Suprapubic skin (tissue), 4 donors: Measurements from ENCODE around the gene TSSC4. TPM values are rescaled to one million over a fixed set of nuclear protein-coding genes. Genes with fewer than 3 reads are reported as not detected.
A peak's percentile ranks its signal among the peaks of the same experiment; 100 is the strongest.

Source experiments
- DNase-seq, 2 donors: peaks; one replicate each; pipeline ENCODE4 v3.0.0-alpha.2; 2019; ENCODE audit warnings: low spot score in 2 of 2
- H3K27ac ChIP-seq: fragments of 200-600 bp; sonication (generic); one replicate; pipeline ENCODE4 v1.5.1; 2019
- H3K27me3 ChIP-seq: fragments of 200-600 bp; sonication (generic); one replicate; pipeline ENCODE4 v1.5.1; 2019
- H3K36me3 ChIP-seq: fragments of 200-600 bp; sonication (generic); one replicate; pipeline ENCODE4 v1.5.1; 2019
- H3K4me1 ChIP-seq: fragments of 200-600 bp; sonication (generic); one replicate; pipeline ENCODE4 v1.5.1; 2019
- H3K4me3 ChIP-seq: fragments of 200-600 bp; sonication (generic); one replicate; pipeline ENCODE4 v1.5.1; 2019; ENCODE audit warnings: mild to moderate bottlenecking
- H3K9me3 ChIP-seq: fragments of 200-600 bp; sonication (generic); one replicate; pipeline ENCODE4 v1.5.1; 2019
- EP300 ChIP-seq: sonication (generic); formaldehyde crosslinking; IDR thresholded peaks from one replicate; pipeline ENCODE4 v1.6.1; 2017; ENCODE audit warnings: antibody characterized with exemption
- POLR2A ChIP-seq, 2 donors: fragments of 450-650 bp; IDR thresholded peaks; one replicate each; pipeline ENCODE4 v1.6.1; 2017; ENCODE audit warnings: antibody characterized with exemption in 2 of 2, mild to moderate bottlenecking in 2 of 2, moderate library complexity in 2 of 2
- POLR2AphosphoS5 ChIP-seq, 3 donors: sonication (generic); formaldehyde crosslinking; IDR thresholded peaks; one replicate each; pipeline ENCODE4 v1.6.1; 2017; ENCODE audit warnings: antibody characterized with exemption in 3 of 3
- WGBS: methylation state at CpG from one replicate; pipeline ENCODE4 v1.1.5; 2018; 5-methylcytosine and 5-hydroxymethylcytosine counted together
- total RNA-seq, 4 donors: library from RNA; depleted of rRNA; stranded (reverse); fragments of >200 nt; gene quantifications; one replicate each; pipeline ENCODE4 v1.1.0, GENCODE V29; 2016
- TF ChIP-seq, protein P1 (sequence below), 2 donors: fragments of 200-600 bp in 1 of 2; fragments of 450-650 bp in 1 of 2; sonication (generic) in 1 of 2; IDR thresholded peaks; one replicate each; pipeline ENCODE4 v1.5.1; 2016 to 2019; ENCODE audit warnings: antibody characterized with exemption in 2 of 2, mild to moderate bottlenecking in 1 of 2, moderate library complexity in 1 of 2

The TSSC4 gene
- total RNA-seq, 4 donors from 2014 or later = 25.7 to 60.9 (median 51.4) TPM

- peaks cover 8% of the 10 kb centered on the region for H3K27me3 ChIP-seq
- no CpG with 5 or more reads among the region's 13 CpGs for WGBS
Observed at GRCh38 chr11:2426221-2426620, 25.7 kb downstream of the TSSC4 start.

GRCh38 chr11:2426826-2427521, 26.4 kb downstream of the TSSC4 start:
- Histone ChIP-seq H3K4me3 (no peak overlapping the region), H3K36me3 (no peaks in the 10 kb centered on the region), H3K27me3 (peaks cover 6% of the 10 kb centered on the region), H3K9me3 (no peaks in the 10 kb centered on the region), H3K27ac (no peak overlapping the region), H3K4me1 (peaks cover 6% of the 10 kb centered on the region)
- no peak for TF ChIP-seq POLR2AphosphoS5 (IDR thresholded peaks at IDR 0.05)
- TF ChIP-seq, protein P1, sequence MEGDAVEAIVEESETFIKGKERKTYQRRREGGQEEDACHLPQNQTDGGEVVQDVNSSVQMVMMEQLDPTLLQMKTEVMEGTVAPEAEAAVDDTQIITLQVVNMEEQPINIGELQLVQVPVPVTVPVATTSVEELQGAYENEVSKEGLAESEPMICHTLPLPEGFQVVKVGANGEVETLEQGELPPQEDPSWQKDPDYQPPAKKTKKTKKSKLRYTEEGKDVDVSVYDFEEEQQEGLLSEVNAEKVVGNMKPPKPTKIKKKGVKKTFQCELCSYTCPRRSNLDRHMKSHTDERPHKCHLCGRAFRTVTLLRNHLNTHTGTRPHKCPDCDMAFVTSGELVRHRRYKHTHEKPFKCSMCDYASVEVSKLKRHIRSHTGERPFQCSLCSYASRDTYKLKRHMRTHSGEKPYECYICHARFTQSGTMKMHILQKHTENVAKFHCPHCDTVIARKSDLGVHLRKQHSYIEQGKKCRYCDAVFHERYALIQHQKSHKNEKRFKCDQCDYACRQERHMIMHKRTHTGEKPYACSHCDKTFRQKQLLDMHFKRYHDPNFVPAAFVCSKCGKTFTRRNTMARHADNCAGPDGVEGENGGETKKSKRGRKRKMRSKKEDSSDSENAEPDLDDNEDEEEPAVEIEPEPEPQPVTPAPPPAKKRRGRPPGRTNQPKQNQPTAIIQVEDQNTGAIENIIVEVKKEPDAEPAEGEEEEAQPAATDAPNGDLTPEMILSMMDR (IDR thresholded peaks at IDR 0.05) = no peak
- TF ChIP-seq EP300 = no peak
- no peak for TF ChIP-seq POLR2A (IDR thresholded peaks at IDR 0.05)
- no peak for DNase-seq
- WGBS = 61% methylated on average over 2 of the region's 14 CpGs

More at GRCh38 chr11:2426221-2426620, 25.7 kb downstream of the TSSC4 start:
- Histone ChIP-seq H3K4me3 (no peak overlapping the region), H3K27ac (no peak overlapping the region), H3K36me3 (no peaks in the 10 kb centered on the region), H3K4me1 (peaks cover 6% of the 10 kb centered on the region), H3K9me3 (no peaks in the 10 kb centered on the region)
- no peak for TF ChIP-seq POLR2A (IDR thresholded peaks at IDR 0.05)
- no peak for TF ChIP-seq POLR2AphosphoS5 (IDR thresholded peaks at IDR 0.05)
- TF ChIP-seq EP300 = no peak
- TF ChIP-seq, protein P1 (IDR thresholded peaks at IDR 0.05) = no peak
- no peak for DNase-seq

- no peak overlapping the region for H3K27ac ChIP-seq
- H3K36me3 ChIP-seq = no peaks in the 10 kb centered on the region
- DNase-seq = no peak
- WGBS = 33% methylated on average over 1 of the region's 12 CpGs
- peaks cover 7% of the 10 kb centered on the region for H3K27me3 ChIP-seq
- no peaks in the 10 kb centered on the region for H3K9me3 ChIP-seq
- no peak overlapping the region for H3K4me3 ChIP-seq
- TF ChIP-seq EP300 = no peak
- no peak for TF ChIP-seq POLR2AphosphoS5 (IDR thresholded peaks at IDR 0.05)
- TF ChIP-seq, protein P1 (IDR thresholded peaks at IDR 0.05) = no peak
- no peak for TF ChIP-seq POLR2A (IDR thresholded peaks at IDR 0.05)
- peaks cover 6% of the 10 kb centered on the region for H3K4me1 ChIP-seq
Observed at GRCh38 chr11:2427721-2428321, 27.3 kb downstream of the TSSC4 start.

- H3K4me3 ChIP-seq = no peak overlapping the region
- no peak for DNase-seq
- no peak overlapping the region for H3K27ac ChIP-seq
- peaks cover 9% of the 10 kb centered on the region for H3K27me3 ChIP-seq
- TF ChIP-seq, protein P1 (IDR thresholded peaks at IDR 0.05) = peak; percentile 83 to 86
- TF ChIP-seq EP300 = no peak
- no peaks in the 10 kb centered on the region for H3K9me3 ChIP-seq
- 55% methylated on average over 8 of the region's 8 CpGs for WGBS
- peaks cover 6% of the 10 kb centered on the region for H3K4me1 ChIP-seq
- H3K36me3 ChIP-seq = no peaks in the 10 kb centered on the region
Observed at GRCh38 chr11:2428322-2428795, 27.8 kb downstream of the TSSC4 start.

GRCh38 chr11:2431395-2431794, 30.8 kb downstream of the TSSC4 start:
- Histone ChIP-seq H3K4me3 (no peak overlapping the region), H3K36me3 (no peaks in the 10 kb centered on the region), H3K27ac (no peak overlapping the region), H3K4me1 (peaks cover 6% of the 10 kb centered on the region), H3K27me3 (peaks cover 7% of the 10 kb centered on the region), H3K9me3 (no peaks in the 10 kb centered on the region)
- DNase-seq = no peak
- 83% methylated on average over 1 of the region's 1 CpG for WGBS
- TF ChIP-seq EP300 (no peak), POLR2A (IDR thresholded peaks at IDR 0.05) (no peak), POLR2AphosphoS5 (IDR thresholded peaks at IDR 0.05) (no peak)
- TF ChIP-seq, protein P1 (IDR thresholded peaks at IDR 0.05) = no peak
